SJSA1 (cell line): ENCODE data around the gene EFNA5. TPM values are rescaled to one million over a fixed set of nuclear protein-coding genes. Genes with fewer than 3 reads are reported as not detected.
"Not testable (repeated sequence)": the region's sequence is repeated elsewhere in the genome, so short reads cannot be mapped to it uniquely, and the experiment has no call there.

Experiments
- DNase-seq, 2 experiments: peaks; one replicate each; pipeline ENCODE4 v3.0.0-alpha.2; 2015 to 2020; ENCODE audit warnings: low spot score in 2 of 2, low read depth in 1 of 2
- H3K27ac ChIP-seq: fragments of 250-450 bp; sonication (Bioruptor Pico); 2 replicates; pipeline ENCODE4 v1.5.1; 2020; ENCODE audit warnings: mild to moderate bottlenecking, moderate library complexity
- H3K27me3 ChIP-seq: fragments of 250-450 bp; sonication (Bioruptor Pico); replicated peaks from 2 replicates; pipeline ENCODE4 v1.5.1; 2020; ENCODE audit warnings: mild to moderate bottlenecking, moderate library complexity
- H3K36me3 ChIP-seq: fragments of 250-450 bp; sonication (Bioruptor Pico); 2 replicates; pipeline ENCODE4 v1.5.1; 2020; ENCODE audit warnings: mild to moderate bottlenecking
- H3K4me1 ChIP-seq: fragments of 250-450 bp; sonication (Bioruptor Pico); replicated peaks from 2 replicates; pipeline ENCODE4 v1.6.1; 2021; ENCODE audit warnings: mild to moderate bottlenecking
- H3K4me3 ChIP-seq: fragments of 250-450 bp; sonication (Bioruptor Pico); 2 replicates; pipeline ENCODE4 v1.5.1; 2020; ENCODE audit warnings: mild to moderate bottlenecking
- H3K9me3 ChIP-seq: fragments of 250-450 bp; sonication (Bioruptor Pico); replicated peaks from 2 replicates; pipeline ENCODE4 v1.5.1; 2020; ENCODE audit warnings: mild to moderate bottlenecking
- total RNA-seq: library from RNA; depleted of rRNA; stranded (reverse); fragments of >200 nt; shearing (Covaris generic); gene quantifications from 2 replicates; pipeline ENCODE4 v1.2.3, GENCODE V29; 2014

EFNA5 gene
- total RNA-seq, 1 experiment from 2014 or later: 0.87 TPM

DNA sequence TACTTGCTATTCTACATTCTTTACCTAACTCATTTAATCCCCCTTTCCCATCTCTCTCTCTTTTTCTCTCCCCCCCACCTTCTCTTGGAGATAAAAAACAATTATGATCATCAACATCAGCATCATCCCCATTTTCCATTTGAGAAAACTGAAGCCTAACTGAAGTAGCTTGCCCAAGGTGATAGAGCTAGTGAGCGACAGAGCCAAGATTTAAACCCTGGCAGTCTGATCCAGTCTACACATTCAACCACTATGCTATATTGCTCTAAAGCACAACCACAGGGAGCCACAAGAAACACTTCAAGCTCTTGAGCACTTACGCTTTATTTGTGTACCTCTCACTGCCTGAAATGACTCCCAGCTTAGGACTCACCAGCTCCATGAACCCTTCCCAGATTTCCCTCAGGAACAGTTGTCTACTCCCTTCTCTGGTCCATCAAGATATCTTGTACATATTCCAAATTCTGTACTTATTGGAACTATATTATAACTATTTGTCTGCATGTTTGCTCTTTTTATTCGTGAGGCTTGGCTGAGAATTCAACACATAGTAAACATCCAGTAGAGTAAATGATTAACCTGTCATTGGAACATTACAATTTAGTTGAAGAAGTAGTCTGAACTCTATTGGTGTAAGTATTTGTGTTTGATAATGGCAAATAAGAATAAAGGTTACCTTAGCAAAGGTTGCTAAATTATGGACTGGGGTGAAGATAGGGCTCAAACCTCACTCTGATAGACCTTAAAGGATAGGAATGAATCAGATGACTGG lies 164.8 kb downstream of the EFNA5 start:
- Histone ChIP-seq H3K9me3 (no peaks in the 10 kb centered on the region), H3K27me3 (no peaks in the 10 kb centered on the region), H3K4me3 (no peak overlapping the region), H3K4me1 (peaks cover 9% of the 10 kb centered on the region), H3K27ac (no peak overlapping the region), H3K36me3 (no peaks in the 10 kb centered on the region)
- no peak for DNase-seq

DNA sequence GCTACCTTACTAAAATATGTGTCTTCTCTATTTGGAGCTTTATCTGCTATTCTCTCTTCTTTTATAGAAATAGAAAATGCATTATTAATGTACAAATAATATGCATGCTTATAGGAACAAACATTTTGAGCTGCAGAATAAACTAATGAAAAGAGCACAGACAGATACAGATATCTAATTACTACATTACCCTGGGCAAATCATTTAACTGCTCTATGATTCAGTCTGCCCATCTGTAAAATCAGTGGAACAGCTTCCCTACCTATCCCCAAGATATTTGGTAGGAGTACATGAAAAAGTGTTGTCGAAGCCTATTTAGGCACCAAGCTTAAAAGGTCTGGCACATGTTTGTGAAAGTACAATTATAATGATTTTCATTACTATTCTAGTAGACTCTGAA lies 166.3 kb downstream of the EFNA5 start:
- H3K9me3 ChIP-seq: no peaks in the 10 kb centered on the region
- no peak for DNase-seq
- no peaks in the 10 kb centered on the region for H3K27me3 ChIP-seq
- H3K27ac ChIP-seq: no peak overlapping the region
- H3K4me3 ChIP-seq: no peak overlapping the region
- peaks cover 9% of the 10 kb centered on the region for H3K4me1 ChIP-seq
- H3K36me3 ChIP-seq: no peaks in the 10 kb centered on the region

DNA sequence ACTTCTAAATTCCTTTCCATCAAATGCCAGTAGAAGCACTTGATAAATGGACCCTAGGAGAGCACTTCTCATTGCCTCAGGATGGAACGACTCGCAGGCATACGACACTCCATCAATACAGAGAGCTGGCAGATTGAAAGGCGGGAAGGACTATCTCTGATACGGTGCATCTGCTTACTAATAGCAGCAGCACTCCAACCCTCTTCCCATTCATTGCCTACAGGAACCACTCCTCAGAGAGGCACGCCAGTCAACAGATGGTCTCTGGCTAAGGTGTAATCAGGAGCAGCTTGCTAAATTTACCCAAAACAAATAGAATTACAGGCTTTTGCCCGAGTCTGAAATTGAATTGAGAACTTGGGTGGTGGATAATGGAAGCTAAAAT lies 168.1 kb downstream of the EFNA5 start:
- no peak overlapping the region for H3K27ac ChIP-seq
- no peaks in the 10 kb centered on the region for H3K9me3 ChIP-seq
- no peak overlapping the region for H3K4me3 ChIP-seq
- no peaks in the 10 kb centered on the region for H3K27me3 ChIP-seq
- peaks cover 9% of the 10 kb centered on the region for H3K4me1 ChIP-seq
- no peaks in the 10 kb centered on the region for H3K36me3 ChIP-seq
- DNase-seq: no peak

DNA sequence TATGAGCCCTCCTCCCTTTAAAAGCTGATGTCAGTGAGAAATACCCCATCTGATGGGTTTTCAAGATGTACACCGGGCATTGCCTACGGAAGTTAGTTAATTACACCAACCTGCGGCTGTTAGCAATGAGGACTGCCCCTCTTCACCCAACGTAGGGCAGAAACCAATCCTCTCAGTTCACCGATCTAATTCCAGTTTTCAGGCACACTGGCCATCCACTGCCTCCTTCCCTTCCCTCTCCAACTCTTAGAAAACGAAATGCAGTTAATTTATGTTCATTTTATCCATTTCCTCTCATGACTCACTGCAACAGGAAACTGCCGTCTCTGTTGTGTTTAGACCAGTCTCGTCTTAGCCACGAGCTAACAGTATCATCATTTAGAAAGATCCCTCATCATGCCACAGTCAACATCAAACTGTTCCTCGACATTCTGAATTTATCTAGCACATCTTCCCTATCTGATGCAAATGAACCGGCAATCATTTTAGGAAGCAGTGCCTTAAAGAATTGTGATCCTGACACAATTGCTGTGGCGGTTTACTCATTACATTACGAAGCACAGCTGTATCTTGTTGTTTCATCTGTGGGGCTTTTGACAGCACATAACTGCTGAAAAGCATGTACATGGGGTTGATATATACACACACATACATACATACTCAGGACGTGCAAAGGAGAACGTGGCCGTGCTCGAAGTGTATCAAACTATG lies 168.6 kb downstream of the EFNA5 start:
- Histone ChIP-seq H3K4me3 (no peak overlapping the region), H3K27ac (no peak overlapping the region), H3K9me3 (no peaks in the 10 kb centered on the region), H3K27me3 (no peaks in the 10 kb centered on the region), H3K36me3 (no peaks in the 10 kb centered on the region), H3K4me1 (peaks cover 9% of the 10 kb centered on the region)
- peak in 1 of 2 experiments; percentile 20 for DNase-seq

DNA sequence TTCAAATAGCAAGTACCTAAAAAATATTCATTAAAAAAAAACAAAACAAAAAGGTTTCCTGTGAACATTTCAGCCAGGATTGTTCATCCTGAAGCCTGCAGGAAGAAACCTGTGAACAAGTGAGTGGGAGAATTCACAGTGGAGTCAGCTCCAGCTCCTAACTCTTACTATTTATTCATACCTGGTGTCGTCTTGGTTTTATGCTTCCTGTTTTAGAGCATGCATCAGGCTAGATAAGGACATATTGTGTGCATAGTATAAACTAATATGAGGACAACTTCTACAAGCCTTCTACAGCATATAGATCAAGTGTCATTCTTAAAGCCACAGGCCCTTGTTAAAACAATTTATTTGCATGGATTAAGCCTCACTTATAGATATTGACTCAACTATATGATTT lies 169.9 kb downstream of the EFNA5 start:
- Histone ChIP-seq H3K36me3 (no peaks in the 10 kb centered on the region), H3K27ac (no peak overlapping the region), H3K4me3 (no peak overlapping the region), H3K27me3 (no peaks in the 10 kb centered on the region), H3K9me3 (no peaks in the 10 kb centered on the region), H3K4me1 (peaks cover 9% of the 10 kb centered on the region)
- no peak for DNase-seq

DNA sequence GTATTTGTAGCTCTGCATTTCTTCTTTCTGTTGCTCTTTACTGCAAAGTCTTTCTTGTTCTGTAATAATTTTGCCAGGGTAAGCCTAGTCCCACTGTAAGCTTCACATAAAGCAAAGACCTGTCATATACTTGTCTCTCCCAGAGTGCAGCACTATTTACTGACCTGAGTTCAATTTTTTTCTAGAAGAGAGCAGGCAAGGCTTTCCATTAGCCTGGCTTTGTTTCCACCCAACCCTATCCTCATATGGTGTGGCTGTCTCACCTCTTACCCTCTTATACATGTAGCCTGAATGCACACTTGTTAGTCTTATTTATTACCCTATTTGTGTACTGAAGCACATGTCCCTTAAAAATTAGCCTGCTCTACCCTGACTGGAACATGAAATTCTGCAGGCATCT lies 170.4 kb downstream of the EFNA5 start:
- Histone ChIP-seq H3K9me3 (no peaks in the 10 kb centered on the region), H3K4me1 (peaks cover 9% of the 10 kb centered on the region), H3K27ac (no peak overlapping the region), H3K4me3 (no peak overlapping the region), H3K36me3 (no peaks in the 10 kb centered on the region), H3K27me3 (no peaks in the 10 kb centered on the region)
- DNase-seq: no peak

- no peaks in the 10 kb centered on the region for H3K36me3 ChIP-seq
- no peaks in the 10 kb centered on the region for H3K9me3 ChIP-seq
- H3K4me1 ChIP-seq: peaks cover 9% of the 10 kb centered on the region
- DNase-seq: no peak
- no peak overlapping the region for H3K4me3 ChIP-seq
- no peaks in the 10 kb centered on the region for H3K27me3 ChIP-seq
- H3K27ac ChIP-seq: no peak overlapping the region
Measured at GRCh38 chr5:107499776-107500175, 171.0 kb downstream of the EFNA5 start.

DNA sequence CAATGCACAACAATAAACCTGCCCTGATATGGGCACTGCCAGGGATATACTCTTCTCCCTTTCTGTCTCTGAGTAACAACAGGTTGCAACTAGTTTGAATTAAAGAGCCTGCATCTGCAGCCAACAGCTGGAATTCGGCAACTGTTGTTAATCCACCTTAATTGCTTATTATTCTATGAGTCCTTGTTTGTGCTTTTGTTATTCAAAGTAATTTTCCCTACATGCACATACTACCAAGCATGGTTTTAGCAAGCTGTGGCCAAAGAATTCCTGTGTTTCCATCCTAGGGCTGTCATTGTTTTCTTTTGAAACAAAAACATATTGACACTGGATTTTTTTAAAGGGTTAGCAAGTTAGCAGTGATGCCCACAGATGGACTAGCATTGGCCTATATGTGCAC lies 171.5 kb downstream of the EFNA5 start:
- no peak overlapping the region for H3K4me3 ChIP-seq
- no peak overlapping the region for H3K27ac ChIP-seq
- no peaks in the 10 kb centered on the region for H3K9me3 ChIP-seq
- no peaks in the 10 kb centered on the region for H3K36me3 ChIP-seq
- no peak for DNase-seq
- H3K4me1 ChIP-seq: peaks cover 9% of the 10 kb centered on the region
- H3K27me3 ChIP-seq: no peaks in the 10 kb centered on the region

GRCh38 chr5:107496466-107496865 lies 174.3 kb downstream of the EFNA5 start:
- Histone ChIP-seq H3K9me3 (no peaks in the 10 kb centered on the region), H3K36me3 (no peaks in the 10 kb centered on the region), H3K27ac (no peak overlapping the region), H3K27me3 (no peaks in the 10 kb centered on the region), H3K4me3 (no peak overlapping the region), H3K4me1 (no peaks in the 10 kb centered on the region)
- no peak for DNase-seq

DNA sequence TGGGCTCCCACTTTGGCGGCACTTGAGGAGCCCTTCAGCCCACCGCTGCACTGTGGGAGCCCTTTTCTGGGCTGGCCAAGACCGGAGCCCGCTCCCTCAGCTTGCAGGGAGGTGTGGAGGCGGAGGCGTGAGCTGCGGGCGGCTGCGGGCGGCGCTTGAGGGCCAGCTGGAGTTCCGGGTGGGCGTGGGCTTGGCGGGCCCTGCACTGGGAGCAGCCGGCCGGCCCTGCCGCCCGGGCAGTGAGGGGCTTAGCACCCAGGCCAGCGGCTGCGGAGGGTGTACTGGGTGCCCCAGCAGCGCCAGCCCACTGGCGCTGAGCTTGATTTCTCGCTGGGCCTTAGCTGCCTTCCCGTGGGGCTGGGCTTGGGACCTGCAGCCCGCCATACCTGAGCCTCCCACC lies 176.6 kb downstream of the EFNA5 start:
- not testable (repeated sequence) for H3K27me3 ChIP-seq, H3K9me3 ChIP-seq, H3K27ac ChIP-seq, H3K4me1 ChIP-seq, H3K36me3 ChIP-seq, H3K4me3 ChIP-seq, DNase-seq

- no peak overlapping the region for H3K27ac ChIP-seq
- no peaks in the 10 kb centered on the region for H3K36me3 ChIP-seq
- DNase-seq: no peak
- no peaks in the 10 kb centered on the region for H3K9me3 ChIP-seq
- no peaks in the 10 kb centered on the region for H3K27me3 ChIP-seq
- H3K4me3 ChIP-seq: no peak overlapping the region
- 0 out of 2 replicates have a peak, but pooled peaks cover 5% of the 10 kb centered on the region for H3K4me1 ChIP-seq
Measured at GRCh38 chr5:107487056-107487542, 183.6 kb downstream of the EFNA5 start.

- H3K27me3 ChIP-seq: no peaks in the 10 kb centered on the region
- no peak for DNase-seq
Measured at GRCh38 chr5:107486489-107486888, 184.2 kb downstream of the EFNA5 start.

DNA sequence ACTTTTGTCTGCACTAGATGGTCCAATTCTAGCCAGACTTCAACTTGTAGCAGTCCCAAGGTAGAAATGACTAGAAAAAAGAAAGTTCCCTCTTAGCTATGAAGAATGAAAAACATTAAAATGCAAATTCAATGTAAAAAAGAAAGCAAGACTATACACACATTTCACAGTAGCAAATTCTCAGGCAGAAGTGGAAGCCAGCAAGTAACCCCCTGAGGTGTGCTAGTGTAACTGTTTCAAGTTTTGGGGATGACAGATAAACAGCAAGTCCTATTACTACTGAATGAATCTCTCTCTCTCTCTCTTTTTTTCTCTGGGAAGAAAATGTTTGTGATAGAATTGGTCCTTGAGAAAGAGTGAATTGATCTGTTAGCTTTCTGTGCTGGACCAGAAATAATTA lies 185.6 kb downstream of the EFNA5 start:
- Histone ChIP-seq H3K4me1 (0 out of 2 replicates have a peak, but pooled peaks cover 5% of the 10 kb centered on the region), H3K27me3 (no peaks in the 10 kb centered on the region), H3K36me3 (no peaks in the 10 kb centered on the region), H3K9me3 (no peaks in the 10 kb centered on the region), H3K4me3 (no peak overlapping the region), H3K27ac (no peak overlapping the region)
- DNase-seq: no peak

More at GRCh38 chr5:107486489-107486888, 184.2 kb downstream of the EFNA5 start:
- Histone ChIP-seq H3K27ac (no peak overlapping the region), H3K4me1 (0 out of 2 replicates have a peak, but pooled peaks cover 5% of the 10 kb centered on the region), H3K9me3 (no peaks in the 10 kb centered on the region), H3K4me3 (no peak overlapping the region), H3K36me3 (no peaks in the 10 kb centered on the region)

GRCh38 chr5:107484281-107484680 lies 186.5 kb downstream of the EFNA5 start:
- no peak overlapping the region for H3K27ac ChIP-seq
- no peaks in the 10 kb centered on the region for H3K9me3 ChIP-seq
- H3K4me3 ChIP-seq: no peak overlapping the region
- H3K36me3 ChIP-seq: no peaks in the 10 kb centered on the region
- DNase-seq: no peak
- H3K4me1 ChIP-seq: 0 out of 2 replicates have a peak, but pooled peaks cover 5% of the 10 kb centered on the region
- H3K27me3 ChIP-seq: no peaks in the 10 kb centered on the region
